ENCODE measurements around the gene GLRX.

Gene GLRX

DNA sequence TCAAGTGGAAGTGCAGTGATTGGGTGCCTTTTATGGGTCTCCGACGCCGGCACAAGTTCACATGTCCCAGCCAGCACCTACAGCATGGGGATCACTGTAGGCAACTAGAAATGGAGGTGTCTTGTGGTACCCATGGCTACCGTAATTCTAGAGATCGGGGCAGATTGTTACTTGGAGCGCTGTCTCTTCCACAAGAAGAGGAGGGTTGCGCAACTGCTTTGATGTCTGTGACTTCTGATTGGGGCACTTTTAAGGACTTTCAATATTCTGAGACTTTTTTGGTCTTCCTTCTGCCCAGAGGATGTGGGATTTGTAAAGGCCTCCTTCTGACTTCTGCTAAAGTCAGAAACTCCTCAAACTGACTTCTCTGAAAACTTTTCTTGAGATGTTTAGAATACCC is 41.9 kb downstream of the GLRX start:
- no peak for DNase-seq (ENCODE audit: low read depth in 2 of 2)

DNA sequence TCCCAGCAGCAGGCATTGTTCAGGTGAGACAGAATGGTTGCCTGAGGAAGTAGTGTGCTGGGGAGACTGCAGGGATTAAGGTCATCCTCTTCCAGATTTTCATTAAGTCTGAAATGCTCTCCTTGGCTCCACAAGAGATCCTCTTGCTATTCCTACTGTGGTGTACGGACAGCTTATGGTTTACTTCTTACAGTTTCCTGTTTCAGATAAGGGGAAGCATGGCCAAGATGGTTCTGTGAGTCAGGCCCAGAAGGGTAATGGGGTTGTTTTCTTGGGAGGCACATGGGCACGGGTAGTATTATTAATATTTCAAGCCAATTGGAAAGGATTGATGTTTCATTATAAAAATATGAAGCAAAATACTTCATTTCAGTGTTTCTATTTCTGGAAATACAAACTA is 42.9 kb downstream of the GLRX start:
- no peak for DNase-seq (ENCODE audit: low read depth in 2 of 2)

GRCh38 chr5:95778713-95779436 is 43.7 kb downstream of the GLRX start:
- DNase-seq (ENCODE audit: low read depth in 2 of 2) = no peak

DNA sequence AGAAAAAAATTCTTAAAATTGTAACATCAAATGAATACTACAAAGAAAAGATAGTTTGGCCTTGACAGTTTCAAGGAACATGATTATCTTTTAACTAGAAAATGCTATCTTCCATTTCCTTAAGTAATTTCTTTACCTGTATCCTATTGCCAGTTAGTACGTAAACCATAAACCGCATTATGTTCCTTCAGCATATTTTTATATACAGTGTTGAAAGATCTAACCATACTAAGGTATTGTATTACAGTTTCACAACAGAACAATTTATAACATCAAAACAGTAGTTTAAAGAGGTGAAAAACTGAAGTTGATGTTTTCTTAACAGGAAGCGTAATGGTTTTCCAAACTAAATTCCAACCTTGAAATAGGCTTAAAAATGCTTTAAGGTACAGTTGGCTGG is 45.1 kb downstream of the GLRX start:
- DNase-seq (ENCODE audit: low read depth in 2 of 2) = no peak

DNA sequence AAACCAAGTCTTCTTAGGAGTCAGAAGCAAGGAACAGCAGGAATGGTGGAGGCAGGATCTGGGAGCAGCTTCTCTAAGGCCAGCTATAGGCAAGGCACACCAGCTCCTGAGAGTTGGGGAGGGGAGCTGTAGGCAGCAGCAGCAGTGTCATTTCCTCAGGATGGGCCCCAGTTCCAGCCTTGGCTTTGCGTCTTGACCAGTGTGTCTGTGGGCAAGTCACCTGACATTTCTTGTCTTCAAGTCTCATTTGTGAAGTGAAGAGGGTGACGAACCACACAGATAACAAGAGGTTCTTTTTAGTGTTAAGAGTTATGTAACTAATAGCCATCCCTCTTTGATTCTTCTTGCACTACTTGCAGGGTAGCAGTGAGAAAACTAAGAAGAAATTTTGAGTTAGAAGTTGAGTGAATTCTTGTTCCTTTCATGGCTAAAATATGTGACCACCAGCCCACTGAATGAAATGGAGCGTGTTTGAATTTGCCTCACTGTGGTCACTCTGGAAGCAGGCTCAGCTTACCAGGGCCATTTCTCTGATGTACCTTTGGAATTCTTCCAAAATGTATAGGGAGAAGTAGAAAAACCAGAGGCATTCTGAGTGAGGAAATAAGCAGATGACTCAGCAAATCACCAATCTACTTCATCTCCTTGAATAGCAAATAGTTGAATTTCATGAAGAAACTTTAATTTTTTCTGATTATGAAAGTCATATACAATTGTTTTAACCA is 49.0 kb downstream of the GLRX start:
- DNase-seq (ENCODE audit: low read depth in 2 of 2) = no peak

GRCh38 chr5:95771892-95772291 is 50.6 kb downstream of the GLRX start:
- no peak for DNase-seq (ENCODE audit: low read depth in 2 of 2)

GRCh38 chr5:95770830-95771708 is 51.5 kb downstream of the GLRX start:
- DNase-seq (ENCODE audit: low read depth in 2 of 2) = no peak

DNA sequence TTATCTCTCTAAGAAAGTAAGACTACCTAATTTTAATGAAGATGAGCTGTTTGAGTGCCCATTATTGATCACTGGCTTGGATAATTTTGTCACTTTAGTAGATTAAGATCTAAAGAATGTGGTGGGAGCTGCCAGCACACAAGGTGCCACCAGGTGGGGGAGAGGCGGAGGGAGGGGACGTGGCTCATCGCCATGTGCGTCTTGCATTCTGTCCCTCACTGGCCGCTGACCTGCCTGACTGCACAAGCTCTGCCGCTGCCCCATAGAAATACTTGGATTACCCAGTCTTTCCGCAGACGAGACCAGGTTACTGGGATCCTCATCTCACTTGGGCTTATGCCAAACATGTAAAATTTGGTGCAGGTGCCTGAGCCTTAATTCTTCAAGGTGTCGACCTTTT is 53.8 kb downstream of the GLRX start:
- no peak for DNase-seq (ENCODE audit: low read depth in 2 of 2)

DNA sequence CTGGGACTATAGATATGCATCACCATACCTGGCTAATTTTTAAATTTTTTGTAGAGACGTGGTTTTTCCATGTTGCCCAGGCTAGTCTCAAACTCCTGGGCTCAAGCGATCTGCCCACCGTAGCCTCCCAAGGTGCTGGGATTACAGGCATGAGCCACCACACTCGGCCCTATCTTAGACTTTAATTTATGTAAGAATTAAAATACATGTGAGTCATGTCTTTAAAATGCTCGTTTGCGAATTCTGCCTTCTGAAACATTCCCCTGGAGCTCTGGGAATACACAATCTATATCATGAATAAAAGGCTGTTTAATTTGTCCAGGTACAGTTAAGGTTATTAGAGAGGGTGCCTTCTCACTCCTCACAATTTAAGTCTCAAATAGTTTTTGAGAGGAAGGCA is 58.6 kb downstream of the GLRX start:
- no peak for DNase-seq (ENCODE audit: low read depth in 2 of 2)
